Measurements from ENCODE around the gene NXNL1.

The NXNL1 gene

GRCh38 chr19:17419621-17420474, 40.9 kb downstream of the NXNL1 start, which contains the start of gene MVB12A:
Gene MVB12A (plus strand): TSS chr19:17420047. CDS start chr19:17420136, 89 bp downstream.
- Histone ChIP-seq H3K4me1 (ENCODE audit: control insufficient read depth, insufficient read depth, low read length) (peaks cover 9% of the 10 kb centered on the region), H3K4me3 (ENCODE audit: insufficient read depth, low read depth, low read length) (peak within 1 kb of the TSS; percentile 86), H3K27me3 (ENCODE audit: control insufficient read depth, insufficient read depth, low read length, poor library complexity, severe bottlenecking) (no peaks in the 10 kb centered on the region), H3K27ac (ENCODE audit: insufficient read depth, low read depth, low read length, poor library complexity, severe bottlenecking) (peak within 1 kb of the TSS; percentile 70), H3K9me3 (ENCODE audit: control insufficient read depth, low read length) (no peaks in the 10 kb centered on the region), H3K36me3 (ENCODE audit: control insufficient read depth, insufficient read depth, low read length) (no peaks in the 10 kb centered on the region)
- WGBS, 2 experiments: 1% methylated on average over 85 of the region's 85 CpGs

- Histone ChIP-seq H3K36me3 (ENCODE audit: control insufficient read depth, insufficient read depth, low read length) (no peaks in the 10 kb centered on the region), H3K27ac (ENCODE audit: insufficient read depth, low read depth, low read length, poor library complexity, severe bottlenecking) (peak overlapping the region; percentile 70), H3K9me3 (ENCODE audit: control insufficient read depth, low read length) (no peaks in the 10 kb centered on the region), H3K4me3 (ENCODE audit: insufficient read depth, low read depth, low read length) (peak overlapping the region; percentile 24), H3K4me1 (ENCODE audit: control insufficient read depth, insufficient read depth, low read length) (peaks cover 5% of the 10 kb centered on the region), H3K27me3 (ENCODE audit: control insufficient read depth, insufficient read depth, low read length, poor library complexity, severe bottlenecking) (no peaks in the 10 kb centered on the region)
- 65 to 69% methylated on average over 8 of the region's 8 CpGs for WGBS, 2 experiments
These were observed 41.5 kb downstream of the NXNL1 start for GRCh38 chr19:17419154-17419620.

- 90 to 100% methylated on average over 1 to 2 of the region's 3 CpGs for WGBS, 2 experiments
- Histone ChIP-seq H3K36me3 (ENCODE audit: control insufficient read depth, insufficient read depth, low read length) (no peaks in the 10 kb centered on the region), H3K9me3 (ENCODE audit: control insufficient read depth, low read length) (no peaks in the 10 kb centered on the region), H3K4me3 (ENCODE audit: insufficient read depth, low read depth, low read length) (peak overlapping the region; percentile 24), H3K27me3 (ENCODE audit: control insufficient read depth, insufficient read depth, low read length, poor library complexity, severe bottlenecking) (no peaks in the 10 kb centered on the region), H3K4me1 (ENCODE audit: control insufficient read depth, insufficient read depth, low read length) (peaks cover 5% of the 10 kb centered on the region), H3K27ac (ENCODE audit: insufficient read depth, low read depth, low read length, poor library complexity, severe bottlenecking) (no peak overlapping the region)
These were observed 42.0 kb downstream of the NXNL1 start for GRCh38 chr19:17418710-17419109.

GRCh38 chr19:17415121-17415520, 45.6 kb downstream of the NXNL1 start:
- Histone ChIP-seq H3K36me3 (ENCODE audit: control insufficient read depth, insufficient read depth, low read length) (no peaks in the 10 kb centered on the region), H3K9me3 (ENCODE audit: control insufficient read depth, low read length) (no peaks in the 10 kb centered on the region), H3K4me1 (ENCODE audit: control insufficient read depth, insufficient read depth, low read length) (peaks cover 5% of the 10 kb centered on the region), H3K27ac (ENCODE audit: insufficient read depth, low read depth, low read length, poor library complexity, severe bottlenecking) (no peak overlapping the region), H3K4me3 (ENCODE audit: insufficient read depth, low read depth, low read length) (no peak overlapping the region), H3K27me3 (ENCODE audit: control insufficient read depth, insufficient read depth, low read length, poor library complexity, severe bottlenecking) (no peaks in the 10 kb centered on the region)
- WGBS, 2 experiments: 24 to 29% methylated on average over 6 of the region's 6 CpGs

GRCh38 chr19:17414097-17414496, 46.6 kb downstream of the NXNL1 start:
- Histone ChIP-seq H3K4me1 (ENCODE audit: control insufficient read depth, insufficient read depth, low read length) (peaks cover 5% of the 10 kb centered on the region), H3K4me3 (ENCODE audit: insufficient read depth, low read depth, low read length) (no peak overlapping the region), H3K27ac (ENCODE audit: insufficient read depth, low read depth, low read length, poor library complexity, severe bottlenecking) (no peak overlapping the region), H3K36me3 (ENCODE audit: control insufficient read depth, insufficient read depth, low read length) (no peaks in the 10 kb centered on the region), H3K27me3 (ENCODE audit: control insufficient read depth, insufficient read depth, low read length, poor library complexity, severe bottlenecking) (no peaks in the 10 kb centered on the region), H3K9me3 (ENCODE audit: control insufficient read depth, low read length) (no peaks in the 10 kb centered on the region)
- 91 to 94% methylated on average over 8 of the region's 8 CpGs for WGBS, 2 experiments

- no peak overlapping the region for H3K4me3 ChIP-seq (ENCODE audit: insufficient read depth, low read depth, low read length)
- H3K27ac ChIP-seq (ENCODE audit: insufficient read depth, low read depth, low read length, poor library complexity, severe bottlenecking): no peak overlapping the region
- peaks cover 5% of the 10 kb centered on the region for H3K4me1 ChIP-seq (ENCODE audit: control insufficient read depth, insufficient read depth, low read length)
- no peaks in the 10 kb centered on the region for H3K36me3 ChIP-seq (ENCODE audit: control insufficient read depth, insufficient read depth, low read length)
- WGBS, 2 experiments: 88 to 91% methylated on average over 11 of the region's 11 CpGs
- H3K9me3 ChIP-seq (ENCODE audit: control insufficient read depth, low read length): no peaks in the 10 kb centered on the region
- no peaks in the 10 kb centered on the region for H3K27me3 ChIP-seq (ENCODE audit: control insufficient read depth, insufficient read depth, low read length, poor library complexity, severe bottlenecking)
These were observed 48.9 kb downstream of the NXNL1 start for GRCh38 chr19:17411801-17412200.

GRCh38 chr19:17409990-17410389, 50.7 kb downstream of the NXNL1 start:
- Histone ChIP-seq H3K4me3 (ENCODE audit: insufficient read depth, low read depth, low read length) (no peak overlapping the region), H3K4me1 (ENCODE audit: control insufficient read depth, insufficient read depth, low read length) (peaks cover 12% of the 10 kb centered on the region), H3K27ac (ENCODE audit: insufficient read depth, low read depth, low read length, poor library complexity, severe bottlenecking) (no peak overlapping the region), H3K9me3 (ENCODE audit: control insufficient read depth, low read length) (no peaks in the 10 kb centered on the region), H3K27me3 (ENCODE audit: control insufficient read depth, insufficient read depth, low read length, poor library complexity, severe bottlenecking) (no peaks in the 10 kb centered on the region), H3K36me3 (ENCODE audit: control insufficient read depth, insufficient read depth, low read length) (no peaks in the 10 kb centered on the region)
- WGBS, 2 experiments: 94 to 95% methylated on average over 9 of the region's 9 CpGs

- 89 to 92% methylated on average over 2 of the region's 2 CpGs for WGBS, 2 experiments
- no peaks in the 10 kb centered on the region for H3K36me3 ChIP-seq (ENCODE audit: control insufficient read depth, insufficient read depth, low read length)
- H3K27ac ChIP-seq (ENCODE audit: insufficient read depth, low read depth, low read length, poor library complexity, severe bottlenecking): no peak overlapping the region
- H3K9me3 ChIP-seq (ENCODE audit: control insufficient read depth, low read length): no peaks in the 10 kb centered on the region
- no peak overlapping the region for H3K4me3 ChIP-seq (ENCODE audit: insufficient read depth, low read depth, low read length)
- no peaks in the 10 kb centered on the region for H3K27me3 ChIP-seq (ENCODE audit: control insufficient read depth, insufficient read depth, low read length, poor library complexity, severe bottlenecking)
- peaks cover 20% of the 10 kb centered on the region for H3K4me1 ChIP-seq (ENCODE audit: control insufficient read depth, insufficient read depth, low read length)
These were observed 53.9 kb downstream of the NXNL1 start for GRCh38 chr19:17406887-17407196.

- 92 to 95% methylated on average over 10 of the region's 10 CpGs for WGBS, 2 experiments
- no peak overlapping the region for H3K4me3 ChIP-seq (ENCODE audit: insufficient read depth, low read depth, low read length)
- H3K4me1 ChIP-seq (ENCODE audit: control insufficient read depth, insufficient read depth, low read length): peaks cover 20% of the 10 kb centered on the region
- H3K27me3 ChIP-seq (ENCODE audit: control insufficient read depth, insufficient read depth, low read length, poor library complexity, severe bottlenecking): no peaks in the 10 kb centered on the region
- H3K9me3 ChIP-seq (ENCODE audit: control insufficient read depth, low read length): no peaks in the 10 kb centered on the region
- no peak overlapping the region for H3K27ac ChIP-seq (ENCODE audit: insufficient read depth, low read depth, low read length, poor library complexity, severe bottlenecking)
- H3K36me3 ChIP-seq (ENCODE audit: control insufficient read depth, insufficient read depth, low read length): no peaks in the 10 kb centered on the region
These were observed 54.5 kb downstream of the NXNL1 start for GRCh38 chr19:17406046-17406886.

All from ectodermal cell (in vitro differentiated cells).